K562 (cell line): ENCODE measurements around the gene CNTN3. TPM values are rescaled to one million over a fixed set of nuclear protein-coding genes. Genes with fewer than 3 reads are reported as not detected.

Source experiments
- ATAC-seq: fragments of 200-7000 bp; cut with Tn5 transposase; 3 replicates; pipeline ENCODE4 v1.9.1; 2020; ENCODE audit warnings: moderate library complexity
- BruUV-seq: library from RNA; stranded (reverse); fragments of 400-500 nt; replicated peaks from 2 replicates; lab custom pipeline; 2021; lab: Mats Ljungman, UMichigan
- CTCF ChIA-PET: fragments of 300-600 bp; formaldehyde crosslinking; extraction: SDS; loops from one replicate; lab custom pipeline; 2021; ENCODE audit warnings: low intra/inter-chr PET ratio; lab: Yijun Ruan, JAX
- POLR2A ChIA-PET: fragments of 300-600, 350-650 bp; sonication (Branson Sonifier 250); formaldehyde crosslinking; extraction: SDS; loops from one replicate; lab custom pipeline; 2021; ENCODE audit warnings: antibody characterized with exemption, inconsistent platforms; lab: Yijun Ruan, JAX
- DNase-seq, 4 experiments: peaks; one replicate each; pipeline versions ENCODE4 v3.0.0 to v3.0.0-alpha.2; 2011 to 2018; ENCODE audit warnings: low spot score in 3 of 4, mixed read lengths in 3 of 4; ENCODE audit errors: extremely low read depth in 1 of 4
- FAIRE-seq: peaks from 2 replicates; lab custom pipeline; 2011; peaks lifted over from hg19 to GRCh38; lab: Jason Lieb, UNC
- H2AFZ ChIP-seq: 2 replicates; pipeline ENCODE4 v1.6.0; 2011; ENCODE audit warnings: low read depth, low read length, control low read depth, inconsistent platforms
- H3K27ac ChIP-seq: fragments of 200-600 bp; 3 replicates; pipeline ENCODE4 v1.8.0; 2011; ENCODE audit warnings: low read depth, mild to moderate bottlenecking, control low read depth, inconsistent platforms, low read length, moderate library complexity, mixed read lengths; ENCODE audit errors: extremely low read depth
- H3K27me3 ChIP-seq, 2 experiments: fragments of 300-600 bp in 1 of 2; 2 replicates in 1 of 2; 3 replicates in 1 of 2; pipeline versions ENCODE4 v1.6.0 to v1.8.0; 2011; ENCODE audit warnings: inconsistent platforms in 2 of 2, low read length in 2 of 2, mild to moderate bottlenecking in 1 of 2, mixed read lengths in 1 of 2, moderate library complexity in 1 of 2; ENCODE audit not compliant: control insufficient read depth in 2 of 2, insufficient read depth in 2 of 2
- H3K36me3 ChIP-seq: fragments of 300-600 bp; 3 replicates; pipeline ENCODE4 v1.8.0; 2011; ENCODE audit warnings: mild to moderate bottlenecking, low read length, inconsistent platforms; ENCODE audit not compliant: control insufficient read depth, insufficient read depth
- H3K4me1 ChIP-seq, 2 experiments: fragments of 200-600 bp in 1 of 2; replicated peaks in 1 of 2; 2 replicates in 1 of 2; 3 replicates in 1 of 2; pipeline versions ENCODE4 v1.5.1 to v1.8.0; 2011; ENCODE audit warnings: inconsistent platforms in 2 of 2, low read length in 2 of 2, mild to moderate bottlenecking in 1 of 2, mixed read lengths in 1 of 2, moderate library complexity in 1 of 2; ENCODE audit not compliant: control insufficient read depth in 2 of 2, insufficient read depth in 2 of 2
- H3K4me2 ChIP-seq: 2 replicates; pipeline ENCODE4 v1.6.1; 2011; ENCODE audit warnings: low read length, control low read depth, inconsistent platforms, mixed read lengths; ENCODE audit not compliant: insufficient read depth
- H3K4me3 ChIP-seq: fragments of 200-600 bp; sonication (generic), shearing (Covaris generic); 2 replicates; pipeline ENCODE4 v1.5.1; 2016; ENCODE audit warnings: control low read depth, inconsistent platforms
- H3K79me2 ChIP-seq: fragments of 200-600 bp; 3 replicates; pipeline ENCODE4 v1.8.0; 2011; ENCODE audit warnings: low read length, inconsistent platforms; ENCODE audit not compliant: control insufficient read depth, insufficient read depth
- H3K9ac ChIP-seq, 2 experiments: 2 replicates each; pipeline versions ENCODE4 v1.6.0 to v1.6.1; 2011; ENCODE audit warnings: low read depth in 2 of 2, low read length in 2 of 2, control low read depth in 1 of 2, inconsistent platforms in 1 of 2, mild to moderate bottlenecking in 1 of 2, mixed read lengths in 1 of 2; ENCODE audit not compliant: insufficient read depth in 1 of 2
- H3K9me1 ChIP-seq: one replicate; pipeline ENCODE4 v1.6.0; 2011; ENCODE audit warnings: inconsistent platforms, mild to moderate bottlenecking, low read length, moderate library complexity; ENCODE audit not compliant: control insufficient read depth, insufficient read depth
- H3K9me3 ChIP-seq: replicated peaks from 2 replicates; pipeline ENCODE4 v1.5.1; 2011; ENCODE audit warnings: low read depth, low read length, inconsistent platforms; ENCODE audit not compliant: control insufficient read depth, insufficient read depth
- H4K20me1 ChIP-seq: replicated peaks from 2 replicates; pipeline ENCODE4 v1.6.1; 2011; ENCODE audit warnings: low read length, inconsistent platforms, mixed read lengths; ENCODE audit not compliant: control insufficient read depth, insufficient read depth
- DACH1 ChIP-seq: fragments of 450-650 bp; IDR thresholded peaks from 2 replicates; pipeline ENCODE4 v1.6.1; 2018; ENCODE audit not compliant: partially characterized antibody
- HDAC2 ChIP-seq: fragments of 450-650 bp; IDR thresholded peaks from 2 replicates; pipeline ENCODE4 v1.6.1; 2016; ENCODE audit warnings: mild to moderate bottlenecking
- HNRNPL ChIP-seq: fragments of 200-400 bp; formaldehyde crosslinking; IDR thresholded peaks from 2 replicates; pipeline ENCODE4 v1.6.1; 2017; ENCODE audit warnings: low read depth, mild to moderate bottlenecking, low read length
- JUN ChIP-seq, 2 experiments: sonication (generic) in 1 of 2; formaldehyde crosslinking in 1 of 2; IDR thresholded peaks; 2 replicates each; pipeline versions ENCODE4 v1.6.1 to v1.8.0; 2012 to 2022; ENCODE audit warnings: borderline replicate concordance in 2 of 2, mild to moderate bottlenecking in 2 of 2, improper control_type of control experiment in 1 of 2, low read depth in 1 of 2, low read length in 1 of 2, missing genetic modification reagents in 1 of 2
- NFATC3 ChIP-seq: fragments of 450-650 bp; IDR thresholded peaks from 2 replicates; pipeline ENCODE4 v1.6.1; 2017; ENCODE audit warnings: mild to moderate bottlenecking
- NKRF ChIP-seq: fragments of 450-650 bp; IDR thresholded peaks from 2 replicates; pipeline ENCODE4 v1.6.1; 2016; ENCODE audit warnings: borderline replicate concordance
- PPARD ChIP-seq: fragments of 250-450 bp; sonication (Bioruptor Pico); IDR thresholded peaks from 2 replicates; pipeline ENCODE4 v1.8.0; 2022; ENCODE audit warnings: inconsistent platforms, mild to moderate bottlenecking, moderate library complexity
- STAG1 ChIP-seq: sonication (generic); formaldehyde crosslinking; IDR thresholded peaks from 2 replicates; pipeline ENCODE4 v1.5.0; 2020; ENCODE audit warnings: missing genetic modification reagents, borderline replicate concordance
- TCF7L2 ChIP-seq: fragments of 150-350 bp; IDR thresholded peaks from 2 replicates; pipeline ENCODE4 v1.6.1; 2016; ENCODE audit warnings: low read depth, mild to moderate bottlenecking, low read length, moderate library complexity
- TCFL5 ChIP-seq: fragments of 250-450 bp; sonication (Bioruptor Pico); conservative IDR thresholded peaks from 2 replicates; pipeline ENCODE4 v1.6.1; 2021; ENCODE audit warnings: mild to moderate bottlenecking, moderate library complexity, matching md5 sums
- ZBTB8A ChIP-seq: fragments of 450-650 bp; IDR thresholded peaks from 2 replicates; pipeline ENCODE4 v1.6.1; 2018; ENCODE audit warnings: mild to moderate bottlenecking, moderate library complexity; ENCODE audit not compliant: partially characterized antibody
- ZNF23 ChIP-seq: fragments of 250-450 bp; sonication (Bioruptor Pico); IDR thresholded peaks from 2 replicates; pipeline ENCODE4 v1.4.0; 2020; ENCODE audit warnings: mild to moderate bottlenecking
- ZNF431 ChIP-seq: sonication (generic); formaldehyde crosslinking; IDR thresholded peaks from 2 replicates; pipeline ENCODE4 v1.8.0; 2022; ENCODE audit warnings: mild to moderate bottlenecking, missing genetic modification reagents
- WGBS: fragments of 100-300 bp; shearing (Covaris generic); methylation state at CpG from one replicate; pipeline ENCODE4 v1.1.6; 2016; ENCODE audit warnings: low coverage, mixed read lengths; ENCODE audit not compliant: insufficient coverage; ENCODE audit errors: missing lambda C conversion rate; 5-methylcytosine and 5-hydroxymethylcytosine counted together
- in situ Hi-C: fragments of 300-500 bp; cut with MboI; formaldehyde crosslinking; loops from 4 replicates; pipeline ENCODE4 v1.15.0; 2018; ENCODE audit warnings: inconsistent platforms, mixed read lengths
- intact Hi-C: fragments of 100-400 bp; cut with micrococcal nuclease; formaldehyde crosslinking; loops from 2 replicates; pipeline ENCODE4 v1.14.2; 2022
- polyA plus RNA-seq, 8 experiments: library from polyadenylated mRNA; depleted of rRNA in 4 of 8; stranded (reverse) in 5 of 8; unstranded in 3 of 8; fragments of >200 nt; fragmentation: Nextera tagmentation in 2 of 8; fragmentation: Illumina TruSeq in 1 of 8; extraction: Ambion mirVana in 2 of 8; extraction: Trizol in 1 of 8; gene quantifications; 2 replicates each; pipeline versions ENCODE4 v1.2.1 to v1.2.3, GENCODE V29; 2011 to 2014; ENCODE audit warnings: inconsistent platforms in 1 of 8, missing spikeins in 1 of 8
- total RNA-seq, 7 experiments: library from RNA; depleted of rRNA in 6 of 7; stranded (reverse); fragments of >200 nt in 6 of 7; fragmentation: Illumina TruSeq in 2 of 7; extraction: Trizol in 2 of 7; gene quantifications; 2 replicates each; pipeline versions ENCODE4 v1.2.1 to v1.2.3, GENCODE V29; 2011 to 2021; ENCODE audit warnings: low replicate concordance in 1 of 7
- TF ChIP-seq, protein P1 (sequence below): sonication (generic); formaldehyde crosslinking; IDR thresholded peaks from 2 replicates; pipeline ENCODE4 v1.8.1; 2022; ENCODE audit warnings: missing genetic modification reagents

Gene CNTN3
- total and polyA plus RNA-seq, 9 of the 15 experiments (the other 6 are each of a cell fraction or from before 2014, with no cell fraction given): 0.01 to 0.07 (median 0.03) TPM; not detected in 3

- no peak for ATAC-seq
- WGBS: 0% methylated on average over 1 of the region's 1 CpG
Measured at GRCh38 chr3:74633021-74633420, 18.6 kb upstream of the CNTN3 start.

GRCh38 chr3:74631351-74632140 lies 17.1 kb upstream of the CNTN3 start:
- Histone ChIP-seq H3K9me1 (no peaks in the 10 kb centered on the region), H3K4me1 (no peaks in the 10 kb centered on the region), H3K9ac (no peak overlapping the region), H4K20me1 (no peaks in the 10 kb centered on the region), H3K4me3 (no peak overlapping the region), H3K79me2 (no peaks in the 10 kb centered on the region), H3K27me3 (no peaks in the 10 kb centered on the region), H3K4me2 (no peak overlapping the region), H3K9me3 (no peaks in the 10 kb centered on the region), H3K27ac (no peak overlapping the region), H2AFZ (no peak overlapping the region), H3K36me3 (no peaks in the 10 kb centered on the region)
- FAIRE-seq: no peak
- WGBS: 0% methylated on average over 3 of the region's 3 CpGs
- no peak for DNase-seq
- no peak for ATAC-seq
- BruUV-seq: no TSS peak
- ChIA-PET CTCF (no interaction called here), POLR2A (no interaction called here)
- in situ Hi-C loops (no loop called here), intact Hi-C loops (no loop called here)
- no peak for TF ChIP-seq ZBTB8A
- TF ChIP-seq TCFL5 (CRISPR knock-in tag): no peak
- no peak for TF ChIP-seq HNRNPL
- no peak for TF ChIP-seq HDAC2
- TF ChIP-seq NFATC3: no peak
- no peak for TF ChIP-seq TCF7L2
- no peak for TF ChIP-seq DACH1
- TF ChIP-seq, protein P1, sequence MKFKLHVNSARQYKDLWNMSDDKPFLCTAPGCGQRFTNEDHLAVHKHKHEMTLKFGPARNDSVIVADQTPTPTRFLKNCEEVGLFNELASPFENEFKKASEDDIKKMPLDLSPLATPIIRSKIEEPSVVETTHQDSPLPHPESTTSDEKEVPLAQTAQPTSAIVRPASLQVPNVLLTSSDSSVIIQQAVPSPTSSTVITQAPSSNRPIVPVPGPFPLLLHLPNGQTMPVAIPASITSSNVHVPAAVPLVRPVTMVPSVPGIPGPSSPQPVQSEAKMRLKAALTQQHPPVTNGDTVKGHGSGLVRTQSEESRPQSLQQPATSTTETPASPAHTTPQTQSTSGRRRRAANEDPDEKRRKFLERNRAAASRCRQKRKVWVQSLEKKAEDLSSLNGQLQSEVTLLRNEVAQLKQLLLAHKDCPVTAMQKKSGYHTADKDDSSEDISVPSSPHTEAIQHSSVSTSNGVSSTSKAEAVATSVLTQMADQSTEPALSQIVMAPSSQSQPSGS (CRISPR knock-in tag): no peak
- TF ChIP-seq STAG1 (CRISPR knock-in tag): no peak
- TF ChIP-seq PPARD: no peak
- no peak for TF ChIP-seq NKRF
- no peak for TF ChIP-seq ZNF23 (CRISPR knock-in tag)

More at GRCh38 chr3:74633021-74633420, 18.6 kb upstream of the CNTN3 start:
- Histone ChIP-seq H3K9me1 (no peaks in the 10 kb centered on the region), H3K4me1 (no peaks in the 10 kb centered on the region), H3K79me2 (no peaks in the 10 kb centered on the region), H2AFZ (no peak overlapping the region), H3K4me3 (no peak overlapping the region), H3K4me2 (no peak overlapping the region), H4K20me1 (no peaks in the 10 kb centered on the region), H3K36me3 (no peaks in the 10 kb centered on the region), H3K27ac (no peak overlapping the region), H3K27me3 (no peaks in the 10 kb centered on the region), H3K9ac (no peak overlapping the region), H3K9me3 (no peaks in the 10 kb centered on the region)
- no peak for DNase-seq
- ChIA-PET CTCF (no interaction called here), POLR2A (no interaction called here)
- intact Hi-C loops (no loop called here), in situ Hi-C loops (no loop called here)
- no TSS peak for BruUV-seq
- no peak for FAIRE-seq
- TF ChIP-seq ZNF431 (CRISPR knock-in tag): no peak
- no peak for TF ChIP-seq JUN (IDR thresholded peaks at IDR 0.05; ENCODE audit: borderline replicate concordance, low read depth, low read length)
- TF ChIP-seq JUN (CRISPR knock-in tag; IDR thresholded peaks at IDR 0.05; ENCODE audit: borderline replicate concordance): no peak
